GM18951 (cell line): ENCODE data around the gene GUF1.
A peak's percentile ranks its signal among the peaks of the same experiment; 100 is the strongest.

ENCODE experiments used
- POLR2A ChIP-seq: IDR thresholded peaks from 4 replicates; pipeline ENCODE4 v1.6.1; 2011; ENCODE audit warnings: mild to moderate bottlenecking; ENCODE audit not compliant: insufficient read length, insufficient read depth; ENCODE audit errors: extremely low read depth
- in situ Hi-C: fragments of 300-500 bp; cut with MboI; formaldehyde crosslinking; loops from one replicate; pipeline ENCODE4 v1.12.0; 2022; ENCODE audit warnings: low sequenced_read_pairs, mixed read lengths, inconsistent platforms; ENCODE audit not compliant: unreplicated experiment

Gene GUF1

GRCh38 chr4:44678094-44679041 lies at the start of gene GUF1:
GUF1 (plus strand) TSS chr4:44678420; CDS start chr4:44678623, 203 bp downstream.
- in situ Hi-C loops = no loop called here
- TF ChIP-seq POLR2A = peak; percentile 95

- in situ Hi-C loops = no loop called here
These were observed 48.8 kb upstream of the GUF1 start for GRCh38 chr4:44629280-44629866.

GRCh38 chr4:44632089-44632488 lies 46.1 kb upstream of the GUF1 start:
- no peak for TF ChIP-seq POLR2A
- in situ Hi-C loops = no loop called here

More at GRCh38 chr4:44629280-44629866, 48.8 kb upstream of the GUF1 start:
- no peak for TF ChIP-seq POLR2A

GRCh38 chr4:44632733-44633132 lies 45.5 kb upstream of the GUF1 start:
- in situ Hi-C loops = no loop called here
- no peak for TF ChIP-seq POLR2A

- TF ChIP-seq POLR2A = no peak
- in situ Hi-C loops = no loop called here
These were observed 40.1 kb upstream of the GUF1 start for GRCh38 chr4:44638091-44638490.

GRCh38 chr4:44646151-44646550 lies 32.1 kb upstream of the GUF1 start:
- in situ Hi-C loops = no loop called here
- no peak for TF ChIP-seq POLR2A

- in situ Hi-C loops = no loop called here
- TF ChIP-seq POLR2A = no peak
These were observed 26.8 kb upstream of the GUF1 start, which contains the start of gene YIPF7 for GRCh38 chr4:44651425-44651824. YIPF7 (minus strand) TSS chr4:44651625; CDS start chr4:44650100, 1,525 bp downstream.

GRCh38 chr4:44652002-44652401 lies 26.2 kb upstream of the GUF1 start:
- in situ Hi-C loops = no loop called here
- no peak for TF ChIP-seq POLR2A

- in situ Hi-C loops = no loop called here
These were observed 17.8 kb upstream of the GUF1 start for GRCh38 chr4:44660396-44660795.

GRCh38 chr4:44661940-44662622 lies 16.1 kb upstream of the GUF1 start:
- in situ Hi-C loops = no loop called here
- TF ChIP-seq POLR2A = no peak

More at GRCh38 chr4:44660396-44660795, 17.8 kb upstream of the GUF1 start:
- no peak for TF ChIP-seq POLR2A

- TF ChIP-seq POLR2A = no peak
- in situ Hi-C loops = no loop called here
These were observed 15.6 kb upstream of the GUF1 start for GRCh38 chr4:44662623-44663005.

- in situ Hi-C loops = no loop called here
These were observed 14.5 kb upstream of the GUF1 start for GRCh38 chr4:44663539-44664263.

GRCh38 chr4:44668526-44668925 lies 9.7 kb upstream of the GUF1 start:
- no peak for TF ChIP-seq POLR2A

More at GRCh38 chr4:44663539-44664263, 14.5 kb upstream of the GUF1 start:
- no peak for TF ChIP-seq POLR2A

More at GRCh38 chr4:44668526-44668925, 9.7 kb upstream of the GUF1 start:
- in situ Hi-C loops = no loop called here
